IPS-11a (cell line): ENCODE data around the gene MAPKAPK2.
"Not testable (repeated sequence)": the region's sequence is repeated elsewhere in the genome, so short reads cannot be mapped to it uniquely, and the experiment has no call there.

Source experiments
- H3K4me3 ChIP-seq: one replicate; pipeline ENCODE4 v1.5.1; 2013; ENCODE audit warnings: low read depth, low read length, control low read depth

The MAPKAPK2 gene

DNA sequence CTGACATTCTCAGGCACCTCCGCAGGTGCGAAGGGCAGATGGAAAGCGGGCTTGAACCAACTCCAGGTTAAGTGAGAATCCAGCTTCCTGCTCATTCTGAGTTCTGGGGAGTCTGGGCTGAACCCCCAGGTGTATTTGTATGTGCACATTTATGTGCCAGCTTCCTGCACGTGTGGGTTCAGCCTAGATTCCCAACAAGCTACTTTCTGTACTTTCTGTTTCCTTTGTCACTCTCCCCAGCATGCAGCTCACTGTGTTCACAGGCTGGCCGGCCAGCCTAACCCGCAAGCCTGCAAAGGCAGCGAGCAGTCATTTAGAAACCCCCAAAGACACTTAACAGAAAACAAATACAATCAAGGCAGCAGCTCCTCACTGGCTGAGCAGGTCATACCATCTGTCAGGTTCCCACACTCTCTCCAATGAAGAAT lies 84.6 kb downstream of the MAPKAPK2 start:
- H3K4me3 ChIP-seq: no peak overlapping the region

DNA sequence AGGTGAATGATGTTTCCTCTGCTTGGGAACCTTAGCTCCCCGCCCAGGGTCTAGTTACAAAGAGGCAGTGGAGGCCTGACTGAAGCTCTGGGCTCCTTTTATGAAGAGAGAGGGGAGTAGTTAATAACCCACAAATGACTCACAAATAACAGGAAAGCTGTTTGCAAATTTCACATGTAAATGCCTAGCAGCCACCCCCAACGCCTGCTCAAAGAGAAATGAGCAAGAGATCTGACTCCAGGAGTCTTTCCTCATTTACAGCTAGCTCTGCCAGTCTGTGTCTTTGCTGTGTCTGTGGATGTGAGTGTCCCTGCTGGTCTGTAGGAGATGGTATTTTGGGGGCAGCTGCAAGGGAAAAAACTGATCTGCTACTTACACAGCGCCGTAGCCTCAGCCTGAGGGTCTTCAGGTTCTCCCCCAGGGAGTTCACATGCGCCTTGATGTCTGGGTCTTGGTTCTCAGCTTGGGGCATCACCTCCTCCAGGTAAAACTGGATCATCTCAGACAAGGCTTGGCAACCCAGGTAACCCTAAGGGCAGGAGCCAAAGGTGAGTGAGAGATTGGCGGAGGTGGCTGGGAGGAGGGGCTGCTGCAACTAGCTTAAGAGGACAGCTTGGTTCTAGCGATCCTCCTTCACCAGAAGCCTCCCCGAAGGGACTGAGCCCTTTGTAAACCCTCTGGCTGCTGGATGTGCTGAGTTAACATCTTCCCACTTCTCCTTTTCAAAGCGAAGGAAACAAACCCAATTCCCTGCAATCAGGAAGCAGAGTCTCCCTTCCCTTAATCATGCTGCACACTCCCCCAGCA lies 86.0 kb downstream of the MAPKAPK2 start, which contains the start of gene IL19:
Gene IL19, plus strand, starts transcription at position 243 of the 807 bp plus-strand sequence. CDS start 65,890 bp downstream, outside the sequence.
- H3K4me3 ChIP-seq: no peak within 1 kb of the TSS

DNA sequence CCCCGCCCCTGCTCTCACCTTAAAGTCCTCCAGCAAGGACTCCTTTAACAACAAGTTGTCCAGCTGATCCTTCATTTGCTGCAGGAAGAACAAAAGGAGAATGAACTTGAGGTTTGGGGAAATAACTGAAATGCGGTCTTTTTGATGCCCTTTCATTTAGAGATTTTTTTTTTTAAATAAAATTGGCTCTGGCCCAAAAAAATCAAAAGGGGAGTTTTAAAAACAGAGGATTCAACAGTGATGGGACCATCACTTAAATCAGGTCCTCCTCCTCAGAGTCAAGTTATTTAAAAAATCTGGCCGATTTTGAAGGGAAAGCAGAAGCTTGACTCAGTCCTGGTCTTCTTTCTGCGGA lies 86.6 kb downstream of the MAPKAPK2 start:
- no peak overlapping the region for H3K4me3 ChIP-seq

DNA sequence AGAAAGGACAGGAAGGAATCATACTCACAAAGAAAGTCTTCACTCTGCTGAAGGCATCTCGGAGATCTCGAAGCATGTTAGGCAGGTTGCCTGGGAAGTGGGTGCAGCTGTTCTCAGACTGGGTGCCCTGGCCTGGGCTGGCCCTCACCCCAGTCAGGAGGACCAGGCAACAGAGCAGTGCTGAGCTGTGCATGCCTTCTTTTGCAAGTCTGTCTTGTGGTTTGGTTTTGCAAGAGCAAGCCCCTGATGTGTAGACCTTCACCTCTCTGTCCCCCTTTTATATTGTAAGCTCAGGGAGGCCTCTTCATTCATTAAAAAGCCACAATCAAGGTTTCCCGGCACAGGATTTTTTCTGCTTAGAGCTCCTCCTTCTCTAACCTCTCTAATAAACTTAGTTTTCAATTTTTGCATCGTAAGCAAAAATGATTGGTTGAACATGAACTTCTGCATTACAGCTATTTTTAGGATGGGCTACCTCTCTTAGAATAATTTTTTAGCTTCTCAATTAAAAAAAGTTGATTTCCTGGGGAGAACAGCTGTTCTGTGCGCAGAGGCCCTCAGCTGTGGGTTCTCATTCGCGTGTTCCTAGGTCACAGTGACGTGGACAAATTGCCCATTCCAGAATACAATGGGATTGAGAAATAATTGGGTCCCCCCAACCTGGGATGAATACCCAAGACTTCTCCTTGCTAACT lies 87.7 kb downstream of the MAPKAPK2 start, which contains the start of gene IL10:
Gene IL10, minus strand, starts transcription at position 252 of the 695 bp plus-strand sequence. Its CDS starts 59 bp downstream, at position 193.
- H3K4me3 ChIP-seq: no peak within 1 kb of the TSS

- H3K4me3 ChIP-seq: no peak overlapping the region
These were observed 89.4 kb downstream of the MAPKAPK2 start for GRCh38 chr1:206774093-206774492.

DNA sequence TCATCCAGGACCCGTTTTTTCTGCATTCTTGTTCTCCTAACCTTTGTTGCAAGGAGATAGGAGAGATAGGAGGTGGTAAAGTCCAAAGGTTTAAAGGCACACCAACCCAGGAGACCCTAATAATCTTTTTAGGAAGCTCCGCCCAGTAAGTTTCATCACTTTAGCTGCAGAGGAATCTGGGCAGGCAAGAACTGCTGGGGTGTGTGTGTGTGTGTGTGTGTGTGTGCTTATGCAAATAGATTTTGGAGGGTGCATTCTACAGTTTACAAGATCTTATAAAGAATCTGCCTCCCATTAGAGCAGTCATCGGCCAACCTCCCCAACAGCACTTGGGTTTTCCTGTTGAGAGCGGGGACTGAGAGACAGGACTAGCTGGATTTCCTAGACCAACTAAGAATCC lies 91.5 kb downstream of the MAPKAPK2 start:
- no peak overlapping the region for H3K4me3 ChIP-seq

DNA sequence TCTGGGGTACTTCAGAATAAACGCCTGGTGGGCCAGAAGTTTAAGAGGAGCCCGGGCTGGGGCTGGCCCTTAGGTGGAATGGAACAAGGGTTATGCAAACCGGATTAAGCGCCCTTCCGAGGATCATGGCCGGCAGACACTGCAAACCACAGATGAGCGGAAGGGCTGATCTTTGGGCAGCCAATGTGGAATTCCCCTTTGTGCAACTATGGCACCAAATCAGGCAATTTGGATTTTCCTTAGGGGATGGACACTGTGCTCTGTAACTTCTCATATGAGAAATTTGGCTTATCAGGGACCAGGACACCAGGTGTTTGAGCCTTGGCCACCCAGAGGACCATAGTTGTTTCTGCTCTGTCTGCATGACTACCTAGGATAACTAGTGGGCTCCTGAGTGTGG lies 93.3 kb downstream of the MAPKAPK2 start:
- no peak overlapping the region for H3K4me3 ChIP-seq

DNA sequence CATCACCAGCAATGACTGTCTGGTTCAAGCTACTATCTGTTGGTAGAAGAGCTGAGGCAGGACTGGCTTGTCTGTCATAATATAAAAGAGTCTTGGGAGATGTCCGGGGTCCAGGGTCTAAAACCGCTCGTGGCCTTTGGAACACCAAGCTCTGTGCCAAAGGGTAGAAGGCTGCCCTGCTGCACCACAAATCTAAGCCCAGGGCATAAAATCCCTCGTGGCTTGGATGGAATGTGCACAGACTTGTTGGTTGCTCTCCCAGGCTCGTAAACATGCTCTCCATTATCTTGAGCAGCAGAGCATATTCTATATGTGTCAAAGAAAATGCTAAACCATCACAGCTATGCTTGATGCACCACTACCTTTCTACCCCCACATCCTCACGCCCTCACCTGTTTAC lies 94.2 kb downstream of the MAPKAPK2 start:
- not testable (repeated sequence) for H3K4me3 ChIP-seq

GRCh38 chr1:206779638-206780037 lies 94.9 kb downstream of the MAPKAPK2 start:
- H3K4me3 ChIP-seq: no peak overlapping the region

GRCh38 chr1:206782448-206782847 lies 97.7 kb downstream of the MAPKAPK2 start:
- no peak overlapping the region for H3K4me3 ChIP-seq

GRCh38 chr1:206783506-206783905 lies 98.8 kb downstream of the MAPKAPK2 start:
- no peak overlapping the region for H3K4me3 ChIP-seq
